GM18909 (cell line): ENCODE results near the gene AUTS2.
"Not testable (repeated sequence)": the region's sequence is repeated elsewhere in the genome, so short reads cannot be mapped to it uniquely, and the experiment has no call there.

ENCODE experiments used
- ATAC-seq: cut with Tn5 transposase; IDR thresholded peaks from one replicate; pipeline ENCODE4 v1.9.1; 2021; ENCODE audit warnings: mild to moderate bottlenecking; ENCODE audit not compliant: unreplicated experiment, poor library complexity

The AUTS2 gene

DNA sequence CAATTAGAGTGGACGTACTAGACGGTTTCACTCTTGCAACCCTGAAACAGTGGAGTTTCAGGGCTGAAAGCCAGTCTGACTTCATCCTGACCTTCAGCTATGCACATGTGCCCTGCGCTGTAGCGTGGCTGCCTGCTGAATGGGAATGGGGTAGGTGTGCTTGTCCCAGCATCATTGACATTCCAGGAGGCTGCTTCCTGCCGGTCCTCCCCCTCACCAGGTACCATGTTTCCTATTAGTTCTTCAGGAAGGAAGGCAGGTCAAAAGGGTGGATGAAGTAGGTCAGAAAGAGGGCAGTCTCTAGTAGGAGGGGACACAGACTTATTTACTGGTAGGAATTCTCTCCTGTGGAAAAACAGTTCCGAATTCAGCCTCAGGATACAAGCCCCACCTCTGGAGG lies 981.9 kb downstream of the AUTS2 start:
- no peak for ATAC-seq

- ATAC-seq = no peak
Observed at GRCh38 chr7:70582927-70583895, 984.9 kb downstream of the AUTS2 start.

DNA sequence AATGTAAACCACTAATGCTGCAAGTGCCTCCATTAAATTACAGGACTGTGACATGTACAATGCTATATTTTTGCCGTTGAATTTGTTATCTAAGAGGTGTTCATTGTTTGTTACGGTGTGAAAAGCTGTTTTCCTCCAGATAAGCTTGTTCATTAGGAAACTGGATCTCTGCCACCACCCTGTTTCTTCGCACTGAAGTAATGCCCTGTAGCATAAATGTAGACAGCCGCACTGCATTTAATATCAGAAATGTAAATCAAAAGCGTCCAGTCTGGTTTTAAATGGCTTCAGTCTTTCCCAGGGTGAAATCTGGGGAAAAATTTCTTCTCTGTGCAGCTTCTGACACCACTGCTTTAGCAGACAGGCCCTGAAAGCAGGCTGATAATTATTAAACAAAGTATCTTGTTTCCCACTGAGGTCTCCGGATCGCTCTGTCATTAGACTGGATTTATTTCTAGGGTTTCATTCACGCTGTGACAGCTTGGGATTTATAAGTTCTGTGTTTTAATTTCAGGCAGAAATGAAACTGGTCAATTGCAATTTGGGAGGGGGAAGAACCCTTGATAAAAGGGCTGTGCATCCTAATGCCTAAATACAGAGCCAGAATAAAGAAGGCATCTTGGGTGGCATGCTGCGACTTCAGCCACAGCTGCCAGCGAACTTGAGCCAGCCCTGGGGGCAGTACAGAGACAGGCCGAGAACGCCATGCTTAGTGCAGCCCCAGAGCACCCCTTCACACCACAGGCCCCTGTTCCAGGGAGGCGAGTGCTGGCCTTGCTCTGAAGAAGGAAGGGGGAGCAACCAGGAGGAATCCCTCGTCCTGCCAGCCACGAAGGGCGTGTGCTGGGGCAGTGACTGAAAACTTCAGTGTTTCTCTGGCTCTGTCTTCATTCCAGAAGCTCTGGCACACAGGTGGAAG lies 985.9 kb downstream of the AUTS2 start:
- no peak for ATAC-seq

GRCh38 chr7:70585071-70585470 lies 986.8 kb downstream of the AUTS2 start:
- no peak for ATAC-seq

DNA sequence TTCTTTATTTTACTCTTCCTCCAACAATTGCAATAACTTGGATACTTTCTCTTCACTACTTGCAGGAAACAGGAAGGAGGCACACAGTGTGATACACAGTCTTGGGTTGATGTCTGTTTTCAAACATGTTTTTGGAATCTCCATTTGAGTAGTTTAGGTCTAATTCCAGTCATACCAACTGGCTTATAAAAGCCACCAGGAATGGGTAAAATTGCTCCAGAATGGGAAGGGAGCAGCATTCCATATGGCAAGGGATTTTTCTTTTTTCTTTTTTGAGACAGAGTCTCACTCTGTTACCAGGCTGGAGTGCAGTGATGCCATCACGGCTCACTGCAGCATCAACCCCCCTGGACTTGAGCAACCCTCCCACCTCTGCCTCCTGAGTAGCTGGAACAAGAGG lies 988.5 kb downstream of the AUTS2 start:
- ATAC-seq = no peak

DNA sequence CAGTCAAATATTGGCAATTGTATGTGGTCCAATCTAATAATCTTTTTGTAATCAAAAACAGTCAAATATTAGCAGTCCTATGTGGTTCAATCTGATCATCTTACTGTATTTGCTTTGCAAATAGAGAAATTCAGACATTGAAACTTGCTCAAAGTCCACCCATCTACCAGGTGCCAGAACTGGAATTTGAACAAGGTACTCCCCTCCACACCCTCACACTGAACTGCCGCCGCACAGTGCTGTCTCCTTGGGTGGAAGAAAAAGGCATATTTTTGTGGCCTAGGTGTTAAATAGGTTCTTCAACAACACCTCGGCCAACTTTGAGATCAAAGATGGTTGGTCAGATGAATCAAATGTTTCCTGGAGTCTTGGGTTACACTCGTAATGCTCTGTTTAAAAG lies 989.5 kb downstream of the AUTS2 start:
- ATAC-seq = no peak

DNA sequence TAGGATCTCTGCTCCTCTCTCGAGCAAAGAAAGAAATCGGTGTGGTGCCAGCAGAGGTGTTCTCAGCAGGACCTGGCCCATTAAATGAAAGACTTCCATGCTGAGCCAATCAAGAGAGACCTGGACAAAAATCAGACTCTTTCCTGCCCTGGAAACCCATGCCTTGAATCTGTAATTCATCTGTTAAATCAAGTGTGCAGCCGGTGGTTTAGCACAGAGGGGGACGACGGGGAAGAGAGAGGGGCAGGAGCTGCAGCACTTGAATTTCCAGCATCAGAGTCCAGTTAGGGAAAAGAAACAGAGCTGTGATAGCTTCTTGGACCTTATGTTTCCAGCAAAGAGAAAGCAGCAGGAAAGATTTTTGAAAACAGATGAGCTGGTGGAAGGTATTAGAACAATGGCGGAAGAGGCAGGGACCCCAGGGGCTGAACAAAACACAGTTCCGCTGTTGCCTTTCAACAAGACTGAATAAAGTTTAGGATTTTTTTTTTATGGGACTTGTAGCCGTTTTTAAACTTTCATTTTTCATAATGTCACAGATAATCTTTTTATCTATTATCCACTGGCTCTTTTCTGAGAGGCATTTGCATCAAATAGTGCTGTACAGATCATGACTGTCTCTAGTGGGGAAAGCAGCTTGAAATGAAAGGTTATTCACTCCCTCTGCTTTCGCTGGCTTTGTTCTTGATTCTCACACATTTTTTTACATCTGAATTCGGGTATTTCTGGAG lies 990.1 kb downstream of the AUTS2 start:
- no peak for ATAC-seq

- ATAC-seq = no peak
Observed at GRCh38 chr7:70589010-70589409, 990.7 kb downstream of the AUTS2 start.

DNA sequence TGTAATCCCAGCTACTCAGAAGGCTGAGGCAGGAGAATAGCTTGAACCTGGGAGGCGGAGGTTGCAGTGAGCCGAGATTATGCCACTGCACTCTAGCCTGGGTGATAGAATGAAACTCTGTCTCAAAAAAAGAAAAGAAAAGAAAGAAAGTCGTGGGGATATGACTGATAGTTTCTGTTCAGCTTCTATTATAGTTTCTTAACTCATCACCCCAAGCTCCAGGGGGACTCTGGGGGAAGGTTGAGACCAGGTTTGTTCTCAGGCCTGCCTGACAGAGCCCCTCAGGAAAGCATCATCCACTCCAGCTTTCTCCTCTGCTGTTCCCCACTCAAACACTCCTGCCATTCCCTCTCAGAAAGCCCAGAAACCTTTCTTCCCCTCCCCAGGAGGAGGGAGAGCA lies 991.3 kb downstream of the AUTS2 start:
- ATAC-seq = no peak

DNA sequence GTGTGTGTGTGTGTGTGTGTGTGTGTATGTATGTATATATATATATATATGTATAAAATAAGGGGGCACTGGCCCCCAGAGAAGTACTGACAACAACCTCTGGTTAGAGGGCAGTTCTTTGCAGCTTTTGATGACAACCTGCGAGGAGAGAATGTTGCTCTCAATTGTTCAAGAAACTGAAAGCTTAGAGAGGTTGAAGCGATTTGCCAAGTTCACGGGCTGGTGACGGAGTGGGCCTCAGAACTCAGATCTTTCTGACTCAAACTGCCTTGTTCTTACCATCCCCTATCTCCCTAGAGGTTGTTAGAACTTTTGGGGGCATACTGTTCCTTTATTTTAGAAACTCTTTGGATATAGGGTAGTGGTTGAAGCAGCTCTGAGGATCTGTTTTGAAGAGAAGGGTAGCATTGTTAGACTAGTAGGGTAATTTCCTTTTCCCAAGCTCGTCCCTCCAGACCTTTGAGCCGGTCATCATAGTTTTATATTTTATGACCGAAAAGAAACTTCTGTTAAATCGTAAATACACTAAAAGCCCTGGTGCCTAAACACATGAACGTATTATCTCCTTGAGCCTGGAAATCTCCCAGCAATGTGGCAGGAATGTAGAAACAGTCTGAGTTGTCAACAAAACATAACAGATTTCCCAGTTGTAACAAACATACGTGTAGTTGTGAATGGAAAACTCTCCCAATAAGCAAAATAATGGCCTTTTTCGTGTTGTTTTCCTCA lies 992.0 kb downstream of the AUTS2 start:
- ATAC-seq = no peak

- ATAC-seq = no peak
Observed at GRCh38 chr7:70591643-70592042, 993.4 kb downstream of the AUTS2 start.

DNA sequence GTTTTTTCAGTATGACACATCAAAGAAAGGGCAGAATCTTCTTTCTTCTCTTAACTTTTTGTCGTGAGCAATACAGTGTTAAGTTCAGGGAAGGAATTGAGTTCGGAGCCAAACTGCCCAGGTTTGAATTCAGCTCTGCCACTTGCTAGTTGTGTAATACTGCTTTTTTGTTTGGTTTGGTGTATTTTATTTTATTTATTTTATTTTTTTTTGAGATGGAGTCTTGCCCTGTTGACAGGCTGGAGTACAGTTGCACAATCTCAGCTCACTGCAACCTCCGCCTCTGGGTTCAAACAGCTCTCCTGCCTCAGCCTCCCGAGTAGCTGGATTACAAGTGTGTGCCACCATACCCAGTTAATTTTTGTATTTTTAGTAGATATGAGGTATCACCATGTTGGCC lies 993.9 kb downstream of the AUTS2 start:
- no peak for ATAC-seq

DNA sequence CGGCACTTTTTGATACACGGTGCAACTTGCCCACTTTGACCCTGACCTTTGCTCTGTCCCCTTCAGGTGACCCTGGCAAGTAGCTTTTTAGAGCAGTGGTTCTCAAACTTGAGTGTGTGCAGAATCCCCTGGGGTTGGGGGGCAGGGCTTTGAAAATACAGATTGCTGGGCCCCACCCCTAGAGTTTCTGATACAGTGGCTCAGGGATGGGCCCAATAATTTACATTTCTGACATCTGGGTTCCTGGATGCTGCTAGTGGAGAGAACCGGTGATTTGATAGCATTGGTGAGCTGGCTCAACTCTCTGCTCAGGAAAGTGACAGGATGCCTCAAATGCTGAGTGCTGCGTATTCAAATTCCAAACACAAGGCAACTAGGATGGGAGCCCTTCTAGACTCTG lies 995.9 kb downstream of the AUTS2 start:
- no peak for ATAC-seq

GRCh38 chr7:70594885-70595284 lies 996.6 kb downstream of the AUTS2 start:
- not testable (repeated sequence) for ATAC-seq

GRCh38 chr7:70595370-70595754 lies 997.1 kb downstream of the AUTS2 start:
- ATAC-seq = no peak

GRCh38 chr7:70595755-70596597 lies 997.7 kb downstream of the AUTS2 start:
- ATAC-seq = no peak

GRCh38 chr7:70596598-70596913 lies 998.3 kb downstream of the AUTS2 start:
- no peak for ATAC-seq

DNA sequence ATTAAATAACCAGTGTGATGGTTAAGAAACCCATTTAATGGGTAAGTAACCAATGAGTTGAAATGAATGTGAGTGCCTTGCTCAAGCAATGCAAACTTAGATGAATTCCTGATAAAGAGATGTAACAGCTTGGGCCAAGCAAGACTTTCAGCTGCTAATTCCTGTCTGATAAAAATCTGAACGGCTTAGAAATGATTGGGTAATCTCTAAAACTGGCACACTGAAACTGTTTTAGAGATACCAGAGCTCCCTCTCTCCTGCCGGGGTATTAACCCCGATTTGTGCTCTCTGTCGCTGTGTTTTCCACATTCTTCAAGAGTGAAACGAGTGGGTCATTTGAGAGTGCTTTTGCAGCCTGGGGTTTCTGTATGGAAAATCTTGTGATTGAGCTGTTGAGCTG lies 998.8 kb downstream of the AUTS2 start:
- ATAC-seq = no peak

- no peak for ATAC-seq
Observed at GRCh38 chr7:70598976-70599375, 1000.7 kb downstream of the AUTS2 start.
